ENCODE results near the gene CHST11. TPM values are rescaled to one million over a fixed set of nuclear protein-coding genes. Genes with fewer than 3 reads are reported as not detected.

Gene CHST11
- total RNA-seq, 2 experiments from 2014 or later = 39.3 to 45.3 TPM

GRCh38 chr12:104477510-104478390 lies 21.0 kb downstream of the CHST11 start:
- DNase-seq = no peak
- peaks cover 70% of the 10 kb centered on the region for H3K4me1 Mint-ChIP-seq (ENCODE audit: low read depth)
- CTCF ChIA-PET = interaction anchor here (0.6 to 2.3 kb wide), 7 partner anchors 10 to 210 kb away, joined by 3 to 9 read pairs (median 4); partner anchors contain the start of gene CHST11

GRCh38 chr12:104478396-104479122 lies 21.8 kb downstream of the CHST11 start:
- Mint-ChIP-seq H3K36me3 (ENCODE audit: low read depth) (peaks cover 19% of the 10 kb centered on the region), H3K4me1 (ENCODE audit: low read depth) (peaks cover 68% of the 10 kb centered on the region), H3K4me3 (peak overlapping the region; percentile 83), H3K9me3 (no peaks in the 10 kb centered on the region), H3K27ac (peak overlapping the region; percentile 96), H3K27me3 (ENCODE audit: low read depth) (no peaks in the 10 kb centered on the region)
- CTCF ChIA-PET = interaction anchor here (0.6 to 2.3 kb wide), 7 partner anchors 11 to 513 kb away, joined by 3 to 9 read pairs (median 4); partner anchors contain the start of gene CHST11
- intact Hi-C loops (cut with micrococcal nuclease) = loop anchor here (1.0 to 2.0 kb wide), 5 partner anchors 15 to 216 kb away; no protein-coding TSS in a partner anchor
- DNase-seq = peak; percentile 63

More at GRCh38 chr12:104477510-104478390, 21.0 kb downstream of the CHST11 start:
- intact Hi-C loops (cut with micrococcal nuclease) = loop anchor here (1.0 to 2.0 kb wide), 5 partner anchors 14 to 217 kb away; no protein-coding TSS in a partner anchor
- peak overlapping the region; percentile 96 for H3K27ac Mint-ChIP-seq
- peak overlapping the region; percentile 83 for H3K4me3 Mint-ChIP-seq
- no peaks in the 10 kb centered on the region for H3K27me3 Mint-ChIP-seq (ENCODE audit: low read depth)
- H3K36me3 Mint-ChIP-seq (ENCODE audit: low read depth) = peaks cover 15% of the 10 kb centered on the region
- H3K9me3 Mint-ChIP-seq = no peaks in the 10 kb centered on the region

GRCh38 chr12:104479123-104479662 lies 22.4 kb downstream of the CHST11 start:
- no peaks in the 10 kb centered on the region for H3K27me3 Mint-ChIP-seq (ENCODE audit: low read depth)
- no peak overlapping the region for H3K4me3 Mint-ChIP-seq
- no peaks in the 10 kb centered on the region for H3K9me3 Mint-ChIP-seq
- peak overlapping the region; percentile 96 for H3K27ac Mint-ChIP-seq
- peaks cover 19% of the 10 kb centered on the region for H3K36me3 Mint-ChIP-seq (ENCODE audit: low read depth)
- CTCF ChIA-PET = interaction anchor here (1.8 kb wide), 1 partner anchor 22 kb away, joined by 7 read pairs; the partner anchor contains the start of gene CHST11
- H3K4me1 Mint-ChIP-seq (ENCODE audit: low read depth) = peaks cover 68% of the 10 kb centered on the region
- no peak for DNase-seq
- intact Hi-C loops (cut with micrococcal nuclease) = loop anchor here (2.0 kb wide), 1 partner anchor 216 kb away; no protein-coding TSS in a partner anchor

- Mint-ChIP-seq H3K9me3 (no peaks in the 10 kb centered on the region), H3K36me3 (ENCODE audit: low read depth) (peaks cover 24% of the 10 kb centered on the region), H3K4me1 (ENCODE audit: low read depth) (peaks cover 72% of the 10 kb centered on the region), H3K4me3 (no peak overlapping the region), H3K27ac (no peak overlapping the region), H3K27me3 (ENCODE audit: low read depth) (no peaks in the 10 kb centered on the region)
- CTCF ChIA-PET = no interaction called here
- no peak for DNase-seq
- intact Hi-C loops (cut with micrococcal nuclease) = no loop called here
Observed at GRCh38 chr12:104480012-104480411, 23.3 kb downstream of the CHST11 start.

GRCh38 chr12:104480826-104481440 lies 24.2 kb downstream of the CHST11 start:
- intact Hi-C loops (cut with micrococcal nuclease) = no loop called here
- Mint-ChIP-seq H3K9me3 (no peaks in the 10 kb centered on the region), H3K27me3 (ENCODE audit: low read depth) (no peaks in the 10 kb centered on the region), H3K27ac (peak overlapping the region; percentile 12), H3K36me3 (ENCODE audit: low read depth) (peaks cover 24% of the 10 kb centered on the region), H3K4me1 (ENCODE audit: low read depth) (peaks cover 78% of the 10 kb centered on the region), H3K4me3 (no peak overlapping the region)
- CTCF ChIA-PET = no interaction called here
- DNase-seq = no peak

GRCh38 chr12:104482113-104482512 lies 25.4 kb downstream of the CHST11 start:
- peak; percentile 64 for DNase-seq
- intact Hi-C loops (cut with micrococcal nuclease) = no loop called here
- no peak overlapping the region for H3K4me3 Mint-ChIP-seq
- peaks cover 90% of the 10 kb centered on the region for H3K4me1 Mint-ChIP-seq (ENCODE audit: low read depth)
- no peaks in the 10 kb centered on the region for H3K27me3 Mint-ChIP-seq (ENCODE audit: low read depth)
- H3K9me3 Mint-ChIP-seq = no peaks in the 10 kb centered on the region
- H3K36me3 Mint-ChIP-seq (ENCODE audit: low read depth) = peaks cover 24% of the 10 kb centered on the region
- CTCF ChIA-PET = no interaction called here
- H3K27ac Mint-ChIP-seq = no peak overlapping the region

GRCh38 chr12:104482748-104483147 lies 26.0 kb downstream of the CHST11 start:
- CTCF ChIA-PET = no interaction called here
- Mint-ChIP-seq H3K27me3 (ENCODE audit: low read depth) (no peaks in the 10 kb centered on the region), H3K9me3 (no peaks in the 10 kb centered on the region), H3K4me3 (no peak overlapping the region), H3K27ac (no peak overlapping the region), H3K4me1 (ENCODE audit: low read depth) (peaks cover 89% of the 10 kb centered on the region), H3K36me3 (ENCODE audit: low read depth) (peaks cover 24% of the 10 kb centered on the region)
- intact Hi-C loops (cut with micrococcal nuclease) = no loop called here
- no peak for DNase-seq

- intact Hi-C loops (cut with micrococcal nuclease) = no loop called here
- CTCF ChIA-PET = no interaction called here
- Mint-ChIP-seq H3K4me1 (ENCODE audit: low read depth) (peaks cover 83% of the 10 kb centered on the region), H3K36me3 (ENCODE audit: low read depth) (peaks cover 18% of the 10 kb centered on the region), H3K4me3 (no peak overlapping the region), H3K27ac (no peak overlapping the region), H3K27me3 (ENCODE audit: low read depth) (no peaks in the 10 kb centered on the region), H3K9me3 (no peaks in the 10 kb centered on the region)
- DNase-seq = no peak
Observed at GRCh38 chr12:104484079-104484478, 27.3 kb downstream of the CHST11 start.

GRCh38 chr12:104485651-104486362 lies 29.1 kb downstream of the CHST11 start:
- Mint-ChIP-seq H3K4me3 (no peak overlapping the region), H3K36me3 (ENCODE audit: low read depth) (peaks cover 15% of the 10 kb centered on the region), H3K4me1 (ENCODE audit: low read depth) (peaks cover 85% of the 10 kb centered on the region), H3K27ac (peak overlapping the region; percentile 53), H3K27me3 (ENCODE audit: low read depth) (no peaks in the 10 kb centered on the region), H3K9me3 (no peaks in the 10 kb centered on the region)
- CTCF ChIA-PET = interaction anchor here (0.6 to 1.2 kb wide), 2 partner anchors 12 to 104 kb away, joined by 3 read pairs; no protein-coding TSS in a partner anchor
- intact Hi-C loops (cut with micrococcal nuclease) = loop anchor here (1.0 to 5.0 kb wide), 3 partner anchors 12 to 64 kb away; no protein-coding TSS in a partner anchor
- DNase-seq = peak; percentile 77

- H3K4me1 Mint-ChIP-seq (ENCODE audit: low read depth) = peaks cover 85% of the 10 kb centered on the region
- no peaks in the 10 kb centered on the region for H3K27me3 Mint-ChIP-seq (ENCODE audit: low read depth)
- H3K4me3 Mint-ChIP-seq = no peak overlapping the region
- H3K36me3 Mint-ChIP-seq (ENCODE audit: low read depth) = peaks cover 10% of the 10 kb centered on the region
- no peak overlapping the region for H3K27ac Mint-ChIP-seq
- intact Hi-C loops (cut with micrococcal nuclease) = loop anchor here (2.0 to 5.0 kb wide), 2 partner anchors 14 to 64 kb away; no protein-coding TSS in a partner anchor
- CTCF ChIA-PET = interaction anchor here (0.6 kb wide), 1 partner anchor 105 kb away, joined by 3 read pairs; no protein-coding TSS in a partner anchor
- DNase-seq = no peak
- H3K9me3 Mint-ChIP-seq = no peaks in the 10 kb centered on the region
Observed at GRCh38 chr12:104486363-104486750, 29.6 kb downstream of the CHST11 start.
